IMR-90 (cell line): ENCODE data around the gene UBXN1. TPM values are rescaled to one million over a fixed set of nuclear protein-coding genes. Genes with fewer than 3 reads are reported as not detected.

Experiments used
- ATAC-seq: fragments of 200-7000 bp; cut with Tn5 transposase; 2 replicates; pipeline ENCODE4 v1.9.1; 2020; ENCODE audit warnings: low read depth, mild to moderate bottlenecking, moderate library complexity
- BruUV-seq: library from RNA; stranded (reverse); fragments of 400-500 nt; replicated peaks from 2 replicates; lab custom pipeline; 2021; lab: Mats Ljungman, UMichigan
- CTCF ChIA-PET: fragments of 300-600 bp; formaldehyde crosslinking; extraction: SDS; loops from one replicate; lab custom pipeline; 2021; ENCODE audit warnings: antibody characterized with exemption; lab: Yijun Ruan, JAX
- POLR2A ChIA-PET: fragments of 300-600 bp; sonication (Branson Sonifier 250); formaldehyde crosslinking; loops from one replicate; lab custom pipeline; 2022; ENCODE audit warnings: antibody characterized with exemption; ENCODE audit not compliant: unreplicated experiment; lab: Charles Lee
- DNase-seq: peaks from one replicate; pipeline ENCODE4 v3.0.0; 2013
- H2AFZ ChIP-seq: replicated peaks from 2 replicates; pipeline ENCODE3; 2013; ENCODE audit warnings: low read length, mild to moderate bottlenecking; ENCODE audit not compliant: poor library complexity
- H2AK5ac ChIP-seq: 2 replicates; pipeline ENCODE4 v1.6.1; 2013; ENCODE audit warnings: low read depth, low read length, inconsistent platforms
- H2AK9ac ChIP-seq: replicated peaks from 2 replicates; pipeline ENCODE3; 2013; ENCODE audit warnings: mild to moderate bottlenecking, low read depth, low read length, moderate library complexity; ENCODE audit not compliant: poor library complexity
- H2BK120ac ChIP-seq: 2 replicates; pipeline ENCODE4 v1.6.1; 2013; ENCODE audit warnings: low read depth, low read length, inconsistent platforms
- H2BK15ac ChIP-seq: 3 replicates; pipeline ENCODE4 v1.6.1; 2013; ENCODE audit warnings: low read depth, low read length, inconsistent platforms
- H2BK20ac ChIP-seq: 2 replicates; pipeline ENCODE4 v1.6.1; 2013; ENCODE audit warnings: low read depth, mild to moderate bottlenecking, inconsistent platforms, low read length, moderate library complexity
- H2BK5ac ChIP-seq: 2 replicates; pipeline ENCODE4 v1.6.1; 2013; ENCODE audit warnings: mild to moderate bottlenecking, low read depth, low read length, inconsistent platforms; ENCODE audit not compliant: poor library complexity, severe bottlenecking
- H3K14ac ChIP-seq: replicated peaks from 2 replicates; pipeline ENCODE4 v1.6.1; 2013; ENCODE audit warnings: low read depth, low read length, inconsistent platforms
- H3K18ac ChIP-seq: 2 replicates; pipeline ENCODE4 v1.6.1; 2013; ENCODE audit warnings: low read depth, low read length, control low read depth
- H3K23ac ChIP-seq: 2 replicates; pipeline ENCODE4 v1.6.1; 2013; ENCODE audit warnings: low read depth, low read length, inconsistent platforms
- H3K27ac ChIP-seq: 2 replicates; pipeline ENCODE4 v1.5.1; 2013; ENCODE audit warnings: mild to moderate bottlenecking, control low read depth, low read length; ENCODE audit not compliant: insufficient read depth
- H3K27me3 ChIP-seq: 2 replicates; pipeline ENCODE4 v1.6.1; 2013; ENCODE audit warnings: low read length; ENCODE audit not compliant: control insufficient read depth, insufficient read depth
- H3K36me3 ChIP-seq: 2 replicates; pipeline ENCODE4 v1.6.1; 2013; ENCODE audit warnings: low read length, mixed read lengths; ENCODE audit not compliant: control insufficient read depth, insufficient read depth
- H3K4ac ChIP-seq: 2 replicates; pipeline ENCODE4 v1.6.1; 2013; ENCODE audit warnings: low read depth, low read length, inconsistent platforms
- H3K4me1 ChIP-seq: 2 replicates; pipeline ENCODE4 v1.6.1; 2013; ENCODE audit warnings: low read length, mixed read lengths; ENCODE audit not compliant: control insufficient read depth, insufficient read depth
- H3K4me2 ChIP-seq: 2 replicates; pipeline ENCODE4 v1.6.1; 2013; ENCODE audit warnings: low read depth, mild to moderate bottlenecking, control low read depth, low read length, moderate library complexity
- H3K4me3 ChIP-seq: 2 replicates; pipeline ENCODE4 v1.5.1; 2013; ENCODE audit warnings: low read depth, mild to moderate bottlenecking, control low read depth, low read length, moderate library complexity; ENCODE audit not compliant: insufficient read depth
- H3K56ac ChIP-seq: 2 replicates; pipeline ENCODE4 v1.6.1; 2013; ENCODE audit warnings: low read length, inconsistent platforms; ENCODE audit not compliant: insufficient read depth; ENCODE audit errors: extremely low read depth
- H3K79me1 ChIP-seq, 2 experiments: 2 replicates each; pipeline ENCODE4 v1.6.1; 2013; ENCODE audit warnings: low read length in 2 of 2, inconsistent platforms in 1 of 2, low read depth in 1 of 2
- H3K9ac ChIP-seq: 2 replicates; pipeline ENCODE4 v1.6.1; 2013; ENCODE audit warnings: low read depth, low read length, control low read depth
- H3K9me1 ChIP-seq: 2 replicates; pipeline ENCODE4 v1.6.1; 2013; ENCODE audit warnings: low read length, inconsistent platforms; ENCODE audit not compliant: insufficient read depth
- H3K9me3 ChIP-seq: 2 replicates; pipeline ENCODE4 v1.6.1; 2013; ENCODE audit warnings: low read length; ENCODE audit not compliant: control insufficient read depth, insufficient read depth
- H4K20me1 ChIP-seq: 2 replicates; pipeline ENCODE4 v1.6.1; 2013; ENCODE audit warnings: low read length, inconsistent platforms; ENCODE audit not compliant: insufficient read depth
- H4K5ac ChIP-seq: 2 replicates; pipeline ENCODE4 v1.6.1; 2013; ENCODE audit warnings: mild to moderate bottlenecking, low read depth, low read length, control low read depth
- H4K8ac ChIP-seq, 2 experiments: 2 replicates each; pipeline ENCODE4 v1.6.1; 2013; ENCODE audit warnings: low read depth in 2 of 2, low read length in 2 of 2, control low read depth in 1 of 2, inconsistent platforms in 1 of 2
- H4K91ac ChIP-seq: 2 replicates; pipeline ENCODE4 v1.6.1; 2013; ENCODE audit warnings: low read depth, low read length, inconsistent platforms; ENCODE audit not compliant: insufficient read depth
- BHLHE40 ChIP-seq: fragments of 150-350 bp; IDR thresholded peaks from 2 replicates; pipeline ENCODE4 v1.6.1; 2016; ENCODE audit warnings: mild to moderate bottlenecking, low read depth, low read length
- CEBPB ChIP-seq: IDR thresholded peaks from 2 replicates; pipeline ENCODE4 v1.6.1; 2012; ENCODE audit warnings: low read depth, low read length, improper control_type of control experiment
- CHD1 ChIP-seq: IDR thresholded peaks from 2 replicates; pipeline ENCODE4 v1.6.1; 2012; ENCODE audit warnings: low read depth, low read length, improper control_type of control experiment
- CTCF ChIP-seq: conservative IDR thresholded peaks from 2 replicates; pipeline ENCODE4 v1.5.1; 2012; ENCODE audit warnings: mild to moderate bottlenecking, low read depth, low read length, improper control_type of control experiment
- FOS ChIP-seq: fragments of 150-350 bp; IDR thresholded peaks from 2 replicates; pipeline ENCODE4 v1.6.1; 2016; ENCODE audit warnings: low read depth, low read length
- MAFK ChIP-seq: IDR thresholded peaks from 2 replicates; pipeline ENCODE4 v1.6.1; 2012; ENCODE audit warnings: low read depth, low read length, improper control_type of control experiment
- MAZ ChIP-seq: IDR thresholded peaks from 2 replicates; pipeline ENCODE4 v1.6.1; 2012; ENCODE audit warnings: low read depth, mild to moderate bottlenecking, low read length, improper control_type of control experiment, moderate library complexity, borderline replicate concordance
- MXI1 ChIP-seq: IDR thresholded peaks from 2 replicates; pipeline ENCODE4 v1.6.1; 2012; ENCODE audit warnings: low read depth, mild to moderate bottlenecking, low read length, moderate library complexity, borderline replicate concordance
- NFE2L2 ChIP-seq: fragments of 150-350 bp; IDR thresholded peaks from 2 replicates; pipeline ENCODE4 v1.6.1; 2016; ENCODE audit warnings: low read depth, mild to moderate bottlenecking, low read length
- POLR2A ChIP-seq: IDR thresholded peaks from 2 replicates; pipeline ENCODE4 v1.6.1; 2012; ENCODE audit warnings: mild to moderate bottlenecking, low read depth, low read length
- RAD21 ChIP-seq: IDR thresholded peaks from 2 replicates; pipeline ENCODE4 v1.6.1; 2012; ENCODE audit warnings: low read length, improper control_type of control experiment
- RCOR1 ChIP-seq: IDR thresholded peaks from 2 replicates; pipeline ENCODE4 v1.6.1; 2012; ENCODE audit warnings: mild to moderate bottlenecking, low read length, improper control_type of control experiment; ENCODE audit not compliant: insufficient replicate concordance
- RFX5 ChIP-seq: IDR thresholded peaks from 2 replicates; pipeline ENCODE4 v1.8.0; 2012; ENCODE audit warnings: low read depth, mild to moderate bottlenecking, low read length, moderate library complexity
- SMC3 ChIP-seq: fragments of 150-350 bp; IDR thresholded peaks from 2 replicates; pipeline ENCODE4 v1.6.1; 2016; ENCODE audit warnings: low read depth, mild to moderate bottlenecking, antibody characterized with exemption, low read length, moderate library complexity
- USF2 ChIP-seq: fragments of 150-350 bp; IDR thresholded peaks from 2 replicates; pipeline ENCODE4 v1.6.1; 2017; ENCODE audit warnings: mild to moderate bottlenecking, antibody characterized with exemption, low read length, low read depth
- WGBS, 2 experiments: methylation state at CpG; one replicate each; pipeline versions ENCODE4 v1.1.5 to v1.1.7; 2013; ENCODE audit warnings: missing lambda C conversion rate in 2 of 2; ENCODE audit not compliant: insufficient read length in 1 of 2; ENCODE audit errors: extremely low coverage in 2 of 2; 5-methylcytosine and 5-hydroxymethylcytosine counted together
- dilution Hi-C: fragments of 300-500 bp; cut with HindIII; formaldehyde crosslinking; loops from one replicate; pipeline ENCODE4 v1.14.3; 2018; ENCODE audit warnings: low sequenced_read_pairs; ENCODE audit not compliant: unreplicated experiment
- in situ Hi-C: fragments of 300-500 bp; cut with MboI; formaldehyde crosslinking; loops from 3 replicates; pipeline ENCODE4 v1.14.3; 2019; ENCODE audit warnings: low sequenced_read_pairs, inconsistent platforms, mixed read lengths
- intact Hi-C: fragments of 100-400 bp; cut with micrococcal nuclease; formaldehyde crosslinking; loops from 2 replicates; pipeline ENCODE4 v1.10.0; 2022
- polyA plus RNA-seq, 3 experiments: library from polyadenylated mRNA; depleted of rRNA; stranded (reverse); fragments of >200 nt; gene quantifications; 2 replicates each; pipeline ENCODE4 v1.2.3, GENCODE V29; 2012; ENCODE audit warnings: low replicate concordance in 1 of 3
- total RNA-seq: library from RNA; depleted of rRNA; stranded (reverse); fragments of >200 nt; gene quantifications from 2 replicates; pipeline ENCODE4 v1.2.3, GENCODE V29; 2012
- TF ChIP-seq, protein P1 (sequence below): fragments of 150-350 bp; IDR thresholded peaks from 2 replicates; pipeline ENCODE4 v1.6.1; 2016; ENCODE audit warnings: low read depth, mild to moderate bottlenecking, low read length, moderate library complexity, borderline replicate concordance

Gene UBXN1
- total and polyA plus RNA-seq, 2 of the 4 experiments (the other 2 are of a cell fraction), result 50.0 to 81.6 TPM

DNA sequence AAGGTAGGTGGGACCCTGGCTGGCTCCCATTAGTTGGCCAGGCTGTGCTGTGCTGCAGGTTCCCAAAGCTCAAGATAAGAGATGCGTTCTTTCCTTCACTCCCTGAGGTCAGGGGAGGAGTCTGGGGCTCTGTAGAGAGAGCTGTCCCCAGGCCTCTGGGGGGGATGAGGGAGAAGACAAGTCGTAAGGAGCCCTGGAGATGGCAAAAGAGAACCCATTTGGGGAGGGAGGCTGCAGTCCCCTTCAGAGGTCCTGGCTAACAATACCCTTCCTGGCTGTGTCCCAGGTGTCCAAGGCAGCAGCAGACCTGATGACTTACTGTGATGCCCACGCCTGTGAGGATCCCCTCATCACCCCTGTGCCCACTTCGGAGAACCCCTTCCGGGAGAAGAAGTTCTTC is 29.5 kb upstream of the UBXN1 start:
- POLR2A ChIA-PET, result no interaction called here
- Histone ChIP-seq H3K27ac (peak overlapping the region; percentile 86; the same call in 1 of the 2 replicates), H2BK20ac (no peak overlapping the region), H3K36me3 (peaks cover 18% of the 10 kb centered on the region), H3K56ac (no peak overlapping the region), H4K91ac (peak overlapping the region; percentile 72), H2AK9ac (peak overlapping the region; percentile 97), H3K23ac (peak overlapping the region; percentile 55; the same call in 1 of the 2 replicates), H3K4me1 (peaks cover 17% of the 10 kb centered on the region), H2BK120ac (no peak overlapping the region), H4K20me1 (no peaks in the 10 kb centered on the region), H2BK15ac (no peak overlapping the region), H3K4me3 (no peak overlapping the region), H2AFZ (no peak overlapping the region), H3K27me3 (no peaks in the 10 kb centered on the region), H2AK5ac (peak overlapping the region; percentile 58), H3K9me3 (no peaks in the 10 kb centered on the region), H3K14ac (peak overlapping the region; percentile 88; the same call in 1 of the 2 replicates), H3K79me1 (peaks cover 20 to 58% of the 10 kb centered on the region in 2 experiments), H4K8ac (peak overlapping the region; percentile 93 to 97; a peak in 3 of 4 replicates), H3K4me2 (peak overlapping the region; percentile 86), H3K9ac (peak overlapping the region; percentile 82; the same call in 1 of the 2 replicates), H3K4ac (peak overlapping the region; percentile 86; the same call in 1 of the 2 replicates), H2BK5ac (no peak overlapping the region), H4K5ac (peak overlapping the region; percentile 86), H3K18ac (no peak overlapping the region), H3K9me1 (peaks cover 17% of the 10 kb centered on the region)
- no TSS peak for BruUV-seq
- DNase-seq (no peak), ATAC-seq (no peak)
- intact Hi-C loops, result no loop called here
- in situ Hi-C loops, result no loop called here
- CTCF ChIA-PET, result no interaction called here
- no peak for TF ChIP-seq BHLHE40
- no peak for TF ChIP-seq FOS
- TF ChIP-seq USF2, result no peak
- no peak for TF ChIP-seq RFX5
- TF ChIP-seq CEBPB, result no peak
- TF ChIP-seq MAFK, result no peak
- no peak for TF ChIP-seq RCOR1
- TF ChIP-seq CTCF, result no peak
- TF ChIP-seq POLR2A, result no peak
- TF ChIP-seq NFE2L2, result no peak
- TF ChIP-seq RAD21, result no peak
- TF ChIP-seq SMC3, result no peak
- TF ChIP-seq, protein P1, sequence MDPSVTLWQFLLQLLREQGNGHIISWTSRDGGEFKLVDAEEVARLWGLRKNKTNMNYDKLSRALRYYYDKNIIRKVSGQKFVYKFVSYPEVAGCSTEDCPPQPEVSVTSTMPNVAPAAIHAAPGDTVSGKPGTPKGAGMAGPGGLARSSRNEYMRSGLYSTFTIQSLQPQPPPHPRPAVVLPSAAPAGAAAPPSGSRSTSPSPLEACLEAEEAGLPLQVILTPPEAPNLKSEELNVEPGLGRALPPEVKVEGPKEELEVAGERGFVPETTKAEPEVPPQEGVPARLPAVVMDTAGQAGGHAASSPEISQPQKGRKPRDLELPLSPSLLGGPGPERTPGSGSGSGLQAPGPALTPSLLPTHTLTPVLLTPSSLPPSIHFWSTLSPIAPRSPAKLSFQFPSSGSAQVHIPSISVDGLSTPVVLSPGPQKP, result no peak
- TF ChIP-seq MXI1, result no peak
- no peak for TF ChIP-seq MAZ
- no peak for TF ChIP-seq CHD1
- dilution Hi-C loops, result no loop called here
- WGBS, 2 experiments, result 83% methylated on average over 2 of the region's 5 CpGs; no CpG with 5 or more reads in 1 of the 2 experiments
